GM19438 (cell line): ENCODE data around the gene REXO5.
"Not testable (repeated sequence)": the region's sequence is repeated elsewhere in the genome, so short reads cannot be mapped to it uniquely, and the experiment has no call there.

Experiments
- ATAC-seq: cut with Tn5 transposase; IDR thresholded peaks from one replicate; pipeline ENCODE4 v1.9.1; 2021; ENCODE audit warnings: low read depth; ENCODE audit not compliant: unreplicated experiment

Gene REXO5, protein sequence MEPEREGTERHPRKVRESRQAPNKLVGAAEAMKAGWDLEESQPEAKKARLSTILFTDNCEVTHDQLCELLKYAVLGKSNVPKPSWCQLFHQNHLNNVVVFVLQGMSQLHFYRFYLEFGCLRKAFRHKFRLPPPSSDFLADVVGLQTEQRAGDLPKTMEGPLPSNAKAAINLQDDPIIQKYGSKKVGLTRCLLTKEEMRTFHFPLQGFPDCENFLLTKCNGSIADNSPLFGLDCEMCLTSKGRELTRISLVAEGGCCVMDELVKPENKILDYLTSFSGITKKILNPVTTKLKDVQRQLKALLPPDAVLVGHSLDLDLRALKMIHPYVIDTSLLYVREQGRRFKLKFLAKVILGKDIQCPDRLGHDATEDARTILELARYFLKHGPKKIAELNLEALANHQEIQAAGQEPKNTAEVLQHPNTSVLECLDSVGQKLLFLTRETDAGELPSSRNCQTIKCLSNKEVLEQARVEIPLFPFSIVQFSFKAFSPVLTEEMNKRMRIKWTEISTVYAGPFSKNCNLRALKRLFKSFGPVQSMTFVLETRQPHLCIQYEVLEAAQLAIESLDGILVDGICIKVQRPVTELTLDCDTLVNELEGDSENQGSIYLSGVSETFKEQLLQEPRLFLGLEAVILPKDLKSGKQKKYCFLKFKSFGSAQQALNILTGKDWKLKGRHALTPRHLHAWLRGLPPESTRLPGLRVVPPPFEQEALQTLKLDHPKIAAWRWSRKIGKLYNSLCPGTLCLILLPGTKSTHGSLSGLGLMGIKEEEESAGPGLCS

DNA sequence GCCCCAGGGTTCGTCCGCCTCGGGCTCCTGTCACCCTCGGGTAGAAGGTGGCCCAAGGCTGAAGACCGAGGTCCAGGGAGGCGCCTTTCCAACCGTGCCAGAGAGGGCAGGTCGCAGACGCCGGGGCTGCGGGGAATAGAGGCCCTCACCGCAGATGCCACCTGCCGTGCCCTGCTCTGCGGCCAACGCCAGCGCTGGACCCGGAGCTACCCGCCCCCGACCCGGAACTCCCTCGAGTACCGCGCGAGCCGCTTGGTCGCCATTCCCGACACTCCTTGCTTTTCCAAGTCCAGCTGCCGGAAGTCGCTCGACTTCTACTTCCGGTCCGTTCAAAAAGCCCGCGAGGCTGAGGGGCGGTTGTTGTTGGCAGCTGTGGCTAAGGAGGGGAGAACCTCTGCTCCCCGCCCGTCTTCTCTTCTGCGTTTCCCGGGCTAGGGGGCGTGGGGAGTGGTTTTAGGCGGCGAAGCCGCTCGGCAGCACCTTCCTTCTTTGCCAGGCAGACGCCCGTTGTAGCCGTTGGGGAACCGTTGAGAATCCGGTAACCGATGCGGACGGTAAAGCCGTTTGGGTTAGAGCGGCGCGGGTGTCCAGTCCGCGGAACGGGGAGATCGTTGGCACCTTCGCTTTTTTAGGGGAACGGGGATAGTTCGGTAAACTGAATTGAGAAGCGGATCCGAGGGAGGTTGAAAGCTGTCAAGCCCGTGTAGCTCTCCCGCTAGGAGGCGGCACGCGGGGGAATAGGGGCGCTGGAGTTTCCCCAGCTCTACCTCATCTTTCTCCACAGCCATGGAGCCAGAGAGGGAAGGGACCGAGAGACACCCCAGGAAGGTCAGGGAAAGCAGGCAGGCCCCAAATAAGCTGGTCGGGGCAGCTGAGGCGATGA lies at the start of gene REXO5, which contains the start of gene ERI2:
Gene REXO5 (plus strand): TSS at position 360 of the 883 bp plus-strand sequence. CDS start 427 bp downstream, at position 787.
Gene ERI2 (minus strand): TSS at position 305 of the 883 bp plus-strand sequence. CDS start 42 bp downstream, at position 263.
- peak; percentile 77 for ATAC-seq

DNA sequence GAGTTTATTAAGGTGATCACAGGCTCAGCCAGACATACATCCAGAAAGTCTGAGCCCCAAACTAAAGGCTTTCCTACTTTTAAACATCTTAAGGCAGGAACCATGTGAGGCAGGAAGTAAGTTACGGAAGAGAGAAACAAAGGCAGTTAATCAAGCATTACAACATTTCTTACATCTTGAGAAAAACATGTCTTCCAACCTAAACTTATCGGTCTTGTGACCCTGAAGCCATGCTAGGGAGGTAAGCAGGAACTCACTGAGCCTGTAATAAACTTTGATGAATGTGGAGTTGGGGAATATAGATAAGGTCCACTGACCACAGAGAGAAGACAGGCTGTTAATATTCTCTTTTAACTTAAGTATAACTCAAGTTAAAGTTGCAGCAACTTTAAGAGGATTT lies 46.0 kb upstream of the REXO5 start:
- ATAC-seq, result no peak

DNA sequence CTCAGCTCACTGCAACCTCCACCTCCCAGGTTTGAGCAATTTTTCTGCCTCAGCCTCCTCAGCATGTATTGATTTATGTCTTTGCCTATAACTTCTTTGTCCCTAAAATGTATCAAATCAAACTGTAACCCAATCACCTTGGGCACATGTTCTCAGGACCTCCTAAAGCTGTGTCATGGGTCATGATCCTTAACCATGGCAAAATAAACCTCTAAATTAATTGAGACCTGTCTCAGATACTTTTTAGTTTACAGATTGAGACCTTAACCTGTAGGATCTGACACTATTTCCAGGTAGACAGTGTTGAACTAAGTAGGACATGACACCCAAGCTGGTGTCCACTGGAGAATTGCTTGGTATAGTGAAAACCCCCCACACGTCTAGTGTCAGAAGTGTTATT lies 45.2 kb upstream of the REXO5 start:
- ATAC-seq, result no peak

DNA sequence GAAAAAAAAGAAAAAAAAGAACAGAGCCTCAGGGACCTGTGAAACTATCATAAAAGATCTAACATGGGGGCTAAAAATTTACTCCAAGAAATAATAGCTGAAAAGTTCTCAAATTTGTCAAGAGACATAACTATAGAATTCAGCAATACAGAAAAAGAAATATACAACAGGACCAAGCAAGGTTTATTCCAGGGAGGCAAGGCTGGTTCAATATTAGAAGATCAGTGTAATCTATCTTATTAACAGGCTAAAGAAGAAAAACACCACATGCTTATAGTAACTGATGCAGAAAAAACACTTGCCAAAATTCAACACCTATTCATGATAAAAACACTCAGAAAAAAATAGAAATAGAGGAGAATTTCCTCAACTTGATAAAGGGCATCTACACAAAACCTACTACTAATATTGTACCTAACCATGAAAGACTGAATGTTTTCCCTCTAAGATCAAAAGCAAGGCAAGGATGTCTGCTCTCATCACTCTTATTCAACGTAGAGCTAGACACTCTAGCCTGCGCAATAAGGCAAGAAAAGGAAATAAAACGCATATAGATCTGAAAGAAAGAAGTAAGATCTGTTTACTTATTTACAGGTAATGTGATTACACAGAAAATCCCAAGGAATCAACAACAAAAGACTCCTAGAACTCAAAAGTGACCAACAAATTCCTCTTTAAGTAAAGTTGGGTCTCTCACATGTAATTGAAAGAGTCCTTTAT lies 43.8 kb upstream of the REXO5 start:
- no peak for ATAC-seq

DNA sequence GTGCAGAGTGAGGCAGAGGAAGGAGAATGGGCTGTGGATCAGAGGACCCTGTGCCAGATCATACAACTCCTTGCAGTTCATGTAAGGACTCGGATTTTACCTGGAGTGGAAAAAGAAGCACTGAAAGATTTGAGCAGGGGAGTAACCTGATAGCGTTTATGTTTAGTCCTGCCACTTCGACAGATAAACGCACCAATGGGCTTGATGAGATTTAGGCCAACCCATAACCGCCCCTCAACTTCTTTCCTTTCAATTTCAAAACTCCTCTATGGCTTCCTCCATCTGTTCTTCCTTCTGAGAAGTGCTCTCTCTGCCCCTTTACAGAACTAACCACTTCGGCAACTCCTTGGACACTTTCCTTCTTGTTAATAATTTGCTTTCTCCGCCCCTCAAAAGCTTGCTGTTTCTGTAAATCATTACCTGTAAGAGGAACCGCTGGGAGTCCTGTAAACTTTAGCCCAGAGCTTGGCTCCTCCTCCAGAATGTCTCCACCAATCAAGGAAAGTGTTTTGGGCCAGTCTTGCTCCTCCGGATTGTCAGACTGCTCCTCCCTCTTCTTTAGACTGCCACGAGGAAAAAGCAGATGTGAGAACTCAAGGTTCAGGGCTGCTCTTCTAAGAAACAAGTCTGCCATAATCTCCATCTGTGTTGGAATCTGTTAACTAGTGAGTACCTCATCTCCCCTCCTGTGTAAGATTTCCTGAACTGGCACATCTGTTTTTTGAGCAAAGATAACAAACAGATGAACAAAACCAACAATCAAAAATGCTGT lies 42.7 kb upstream of the REXO5 start, which contains the start of gene ACSM3:
Gene ACSM3 (plus strand): TSS at position 554 of the 772 bp plus-strand sequence. CDS start 6,021 bp downstream, outside the sequence.
- peak; percentile 98 for ATAC-seq

DNA sequence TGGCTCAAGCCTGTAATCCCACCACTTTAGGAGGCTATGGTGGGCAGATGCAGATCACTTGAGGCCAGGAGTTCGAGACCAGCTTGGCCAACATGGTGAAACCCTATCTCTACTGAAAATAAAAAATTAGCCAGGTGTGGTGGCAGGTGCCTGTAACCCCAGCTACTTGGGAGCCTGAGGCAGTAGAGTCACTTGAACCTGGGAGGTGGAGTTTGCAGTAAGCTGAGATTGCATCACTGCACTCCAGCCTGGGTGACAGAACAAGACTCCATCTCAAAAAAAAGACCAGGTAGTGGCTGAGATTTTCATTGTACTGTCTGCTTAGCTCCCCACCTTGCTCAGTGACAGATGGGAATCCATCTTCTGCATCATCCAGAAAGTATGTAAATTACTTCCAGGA lies 41.9 kb upstream of the REXO5 start:
- not testable (repeated sequence) for ATAC-seq

DNA sequence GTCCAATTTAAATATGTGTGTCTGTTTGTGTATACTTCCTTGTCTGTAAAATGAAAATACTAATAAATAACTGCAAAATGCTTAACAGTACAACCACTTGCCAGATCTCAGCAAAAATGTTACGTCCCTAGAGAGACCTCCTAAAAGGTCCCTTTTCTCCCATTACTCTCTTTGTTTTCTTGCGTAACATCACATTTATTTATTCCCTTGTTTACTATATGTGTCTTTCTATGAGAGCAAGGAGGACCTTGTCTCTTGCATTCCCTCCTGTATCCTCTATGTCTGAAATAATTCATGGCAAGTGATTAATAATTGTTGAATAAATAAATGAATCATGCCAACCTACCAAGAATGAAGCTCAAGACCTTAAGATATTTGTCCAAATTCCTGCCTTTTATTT lies 40.6 kb upstream of the REXO5 start:
- no peak for ATAC-seq

DNA sequence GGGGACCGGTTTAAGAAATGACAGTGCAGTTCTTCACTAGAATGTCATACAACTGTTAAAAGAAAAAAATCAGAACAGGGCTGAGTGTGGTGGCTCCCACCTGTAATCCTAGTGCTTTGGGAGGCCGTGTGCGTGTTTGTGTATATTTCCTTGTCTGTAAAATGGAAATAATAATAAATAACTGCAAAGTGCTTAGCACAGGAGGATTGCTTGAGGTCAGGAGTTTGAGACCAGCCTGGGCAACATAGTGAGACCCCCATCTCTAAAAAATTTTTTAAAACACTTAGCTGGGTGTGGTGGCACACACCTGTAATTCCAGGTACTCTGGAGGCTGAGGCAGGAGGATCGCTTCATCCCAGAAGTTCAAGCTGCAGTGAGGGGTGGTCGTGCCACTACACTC lies 40.0 kb upstream of the REXO5 start:
- ATAC-seq, result no peak

DNA sequence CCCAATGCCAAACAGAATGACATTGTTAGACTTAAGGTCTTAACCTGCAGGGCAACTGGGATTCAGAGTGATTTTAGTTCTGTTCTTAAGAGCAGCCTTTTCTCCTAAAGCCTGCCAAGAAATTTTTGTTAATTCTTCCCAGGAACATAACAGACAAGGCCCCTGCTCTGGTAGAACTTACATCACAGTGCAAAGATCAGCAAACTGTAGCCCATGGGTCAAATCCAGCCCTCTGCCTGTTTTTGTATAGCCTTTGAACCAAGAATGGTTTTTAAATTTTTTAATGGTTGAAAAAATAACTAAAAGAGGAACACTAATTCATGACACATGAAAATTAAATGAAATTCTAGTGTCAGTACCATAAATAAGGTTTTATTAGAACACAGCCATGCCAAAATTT lies 38.8 kb upstream of the REXO5 start:
- ATAC-seq, result no peak

DNA sequence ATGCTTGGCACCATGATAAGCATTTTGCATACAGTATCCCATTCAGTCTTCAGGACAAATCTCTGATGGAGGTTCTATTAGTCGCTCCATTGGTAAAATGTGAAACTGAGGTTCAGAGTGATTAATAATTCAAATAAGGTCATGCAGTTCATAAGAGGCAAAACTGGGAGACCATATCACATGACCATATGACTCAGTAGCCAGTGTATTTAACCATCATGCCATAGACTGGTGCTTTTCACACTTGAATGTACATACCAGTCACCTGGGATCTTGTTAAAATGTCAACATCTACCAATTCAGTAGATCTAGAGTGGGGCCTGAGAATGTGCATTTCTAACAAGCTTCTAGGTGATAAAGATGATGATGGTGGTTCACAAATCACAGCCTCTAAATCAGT lies 38.2 kb upstream of the REXO5 start:
- no peak for ATAC-seq

DNA sequence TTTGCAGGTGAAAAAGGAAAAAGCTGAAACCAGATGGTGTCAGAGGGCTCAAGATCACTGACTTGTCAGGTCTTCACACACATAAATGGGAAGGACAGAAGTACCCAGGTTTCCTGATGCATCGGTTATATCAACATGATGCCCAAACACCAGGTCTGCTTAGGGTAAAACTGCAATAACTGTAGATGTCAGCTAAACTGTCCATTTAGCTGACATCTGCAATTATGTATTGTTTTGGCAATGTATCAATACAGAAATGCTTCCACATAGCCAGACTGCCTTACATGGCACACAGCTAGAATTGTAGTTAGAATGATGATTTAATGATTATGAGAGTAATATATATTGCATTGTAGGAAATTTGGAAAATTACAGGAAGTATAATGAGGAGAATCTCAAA lies 37.5 kb upstream of the REXO5 start:
- no peak for ATAC-seq

DNA sequence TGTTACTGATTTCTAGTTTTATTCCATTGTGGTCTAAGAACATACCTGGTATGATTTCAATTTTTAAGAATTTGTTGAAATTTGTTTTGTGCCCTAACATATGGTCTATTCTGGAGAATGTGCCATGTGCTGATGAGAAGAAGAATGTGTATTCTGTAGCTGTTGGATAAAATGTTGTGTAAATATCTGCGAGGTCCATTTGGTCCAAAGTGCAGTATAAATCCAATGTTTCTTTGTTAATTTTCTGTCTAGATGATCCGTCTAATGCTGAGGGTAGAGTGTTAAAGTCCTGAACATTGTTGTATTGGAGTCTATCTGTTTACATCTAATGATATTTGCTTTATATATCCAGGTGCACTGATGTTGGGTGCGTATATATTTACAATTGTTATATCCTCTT lies 32.6 kb upstream of the REXO5 start:
- ATAC-seq, result no peak

DNA sequence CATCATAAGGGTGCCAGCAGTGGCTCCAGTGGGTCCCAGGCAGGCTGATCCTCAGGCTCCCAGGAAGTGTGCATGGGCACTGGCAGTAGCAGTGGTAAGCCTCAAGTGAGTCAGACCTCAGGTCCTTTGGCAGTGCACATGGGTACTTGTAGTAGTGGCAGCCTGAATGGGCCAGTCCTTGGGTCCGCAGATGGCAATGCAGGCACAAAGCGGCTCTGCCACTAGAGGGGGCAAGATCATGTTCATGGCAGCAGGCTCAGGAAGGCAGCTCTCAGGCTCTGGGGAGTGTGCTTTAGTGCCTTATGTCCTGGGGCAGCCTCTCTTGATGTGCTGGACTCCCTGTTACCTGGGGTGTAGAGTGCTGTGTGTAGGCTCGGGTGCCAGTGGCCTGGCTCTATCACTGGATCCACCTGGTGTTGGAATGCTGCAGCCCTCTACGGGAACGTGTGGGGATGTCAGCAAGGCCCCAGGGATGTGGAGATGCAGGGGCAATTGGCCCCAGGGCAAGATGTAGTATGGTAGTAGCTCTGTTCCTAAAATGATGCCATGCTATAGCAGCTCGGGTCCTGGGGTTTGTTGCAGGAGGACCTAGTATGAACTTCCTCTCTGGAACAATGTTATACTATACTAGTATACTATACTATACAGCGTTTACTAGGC lies 31.5 kb upstream of the REXO5 start:
- no peak for ATAC-seq

DNA sequence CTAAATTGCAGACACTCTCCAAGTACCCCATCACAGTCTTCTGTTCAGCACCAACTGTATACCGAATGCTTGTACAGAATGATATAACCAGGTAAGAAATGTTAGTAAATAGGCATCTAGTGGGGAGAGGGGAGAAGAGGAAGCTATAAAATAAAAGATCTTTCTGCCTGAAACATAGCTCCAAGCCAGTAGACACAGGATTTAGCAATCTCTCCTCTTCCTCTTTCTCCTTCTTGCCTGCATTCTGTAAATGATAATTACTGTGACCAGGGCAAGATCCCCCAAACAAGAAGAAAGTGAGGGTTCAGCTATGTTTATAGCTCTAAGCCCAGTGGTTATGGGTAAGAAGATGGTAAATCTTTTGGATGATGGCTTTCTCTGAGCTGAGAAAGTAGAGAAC lies 24.6 kb upstream of the REXO5 start:
- ATAC-seq, result no peak

DNA sequence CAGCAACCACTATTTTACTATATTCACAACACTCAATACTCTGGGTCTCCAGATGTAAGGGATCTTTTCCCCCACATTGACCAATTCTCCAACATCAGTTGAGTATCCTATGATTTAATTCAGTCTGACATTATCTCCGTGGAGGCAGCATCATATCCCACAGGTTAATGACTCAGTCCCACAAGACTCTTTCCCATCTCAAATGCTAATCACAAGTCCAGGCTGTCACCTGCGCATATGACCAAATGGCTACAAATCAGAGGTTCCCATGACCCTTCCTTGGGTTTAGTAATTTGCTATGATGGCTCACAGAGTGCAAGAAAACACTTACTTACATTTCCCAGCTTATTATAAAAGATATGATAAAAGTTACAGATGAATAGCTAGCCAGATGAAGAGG lies 23.9 kb upstream of the REXO5 start:
- ATAC-seq, result no peak

DNA sequence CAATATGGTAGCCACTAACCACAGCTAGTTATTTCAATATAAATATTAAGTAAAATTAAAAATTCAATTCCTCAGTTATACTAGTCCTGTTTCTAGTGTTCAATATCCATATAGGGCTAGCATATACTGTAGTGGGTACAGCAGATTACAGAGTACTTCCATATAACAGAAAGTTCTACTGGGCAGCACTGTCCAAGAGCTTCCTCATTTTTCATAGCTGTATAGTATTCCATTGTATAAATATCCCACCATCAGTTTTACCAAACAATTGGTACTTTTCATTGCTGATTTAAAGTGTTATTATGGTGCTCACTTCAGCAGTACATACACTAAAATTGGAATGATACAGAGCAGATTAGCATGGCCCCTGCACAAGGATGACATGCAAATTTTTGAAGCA lies 22.1 kb upstream of the REXO5 start:
- no peak for ATAC-seq

DNA sequence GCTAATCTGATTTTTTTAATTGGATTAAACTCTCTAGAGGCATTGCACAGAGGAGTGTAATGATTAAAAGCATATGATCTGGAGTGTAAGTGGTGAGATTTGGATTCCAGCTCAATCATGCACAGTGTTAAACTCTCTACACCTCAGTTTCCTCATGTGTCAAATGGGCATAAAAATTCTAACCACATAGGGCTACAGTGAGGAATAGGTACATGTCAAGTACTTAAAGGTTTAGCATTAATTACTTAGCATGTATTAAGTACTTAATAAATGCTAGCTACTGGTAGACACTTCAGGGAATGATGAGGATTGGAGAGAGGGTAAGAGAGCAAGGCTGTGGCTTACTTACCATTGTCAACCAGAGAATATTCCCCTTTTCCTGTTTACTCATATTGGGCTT lies 17.2 kb upstream of the REXO5 start:
- ATAC-seq, result no peak

DNA sequence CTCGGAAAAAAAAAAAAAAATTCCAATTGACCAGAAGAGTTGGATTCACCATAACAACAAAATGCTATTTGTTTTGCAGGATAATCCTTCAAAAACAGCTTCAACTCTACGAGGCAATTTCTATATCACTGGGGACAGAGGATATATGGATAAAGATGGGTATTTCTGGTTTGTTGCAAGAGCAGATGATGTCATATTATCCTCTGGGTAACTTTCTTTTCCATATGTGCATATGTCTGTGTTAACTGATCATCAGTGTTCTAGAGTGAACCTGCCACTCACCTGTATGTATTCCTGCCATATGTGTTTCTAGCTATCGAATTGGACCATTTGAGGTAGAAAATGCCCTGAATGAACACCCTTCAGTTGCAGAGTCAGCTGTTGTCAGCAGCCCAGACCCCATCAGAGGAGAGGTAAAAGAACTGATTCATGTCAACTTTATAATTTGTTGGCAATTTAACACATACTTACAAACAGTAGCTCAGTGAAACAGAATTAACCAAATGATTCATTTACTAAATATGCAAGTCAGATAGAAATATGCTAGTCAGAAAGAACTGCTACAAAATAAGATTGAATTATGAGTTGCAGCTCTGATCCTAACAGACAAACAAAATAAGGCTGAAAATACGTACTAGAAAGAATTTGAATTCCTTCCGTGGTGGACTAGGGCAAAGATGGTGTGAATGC lies 14.3 kb upstream of the REXO5 start:
- no peak for ATAC-seq
